ENCODE measurements around the gene TNP2. TPM values are rescaled to one million over a fixed set of nuclear protein-coding genes. Genes with fewer than 3 reads are reported as not detected.

TNP2 gene
- total RNA-seq, 2 donors from 2014 or later = not detected

- Mint-ChIP-seq H3K36me3 (no peaks in the 10 kb centered on the region), H3K27ac (peak overlapping the region in 1 of 2 donors; percentile 91), H3K9me3 (no peaks in the 10 kb centered on the region)
- ATAC-seq (peak in 1 of 2 donors; percentile 30), DNase-seq (ENCODE audit: low spot score in 2 of 2) (no peak)
Measured at GRCh38 chr16:11239644-11240632, 29.2 kb downstream of the TNP2 start.

GRCh38 chr16:11238272-11239202 is 30.6 kb downstream of the TNP2 start:
- DNase-seq (ENCODE audit: low spot score in 2 of 2) (no peak), ATAC-seq (no peak)
- Mint-ChIP-seq H3K27ac (no peak overlapping the region), H3K9me3 (no peaks in the 10 kb centered on the region), H3K36me3 (no peaks in the 10 kb centered on the region)

- DNase-seq (ENCODE audit: low spot score in 2 of 2) (no peak), ATAC-seq (no peak)
- H3K36me3 Mint-ChIP-seq = peaks cover 0 to under 1% of the 10 kb centered on the region in 2 donors
- no peaks in the 10 kb centered on the region for H3K9me3 Mint-ChIP-seq
- peak overlapping the region in 1 of 2 donors; percentile 79 for H3K27ac Mint-ChIP-seq
Measured at GRCh38 chr16:11236461-11237254, 32.5 kb downstream of the TNP2 start.

GRCh38 chr16:11235703-11235991 is 33.5 kb downstream of the TNP2 start:
- peaks cover 0 to 6% of the 10 kb centered on the region in 2 donors for H3K36me3 Mint-ChIP-seq
- ATAC-seq (no peak), DNase-seq (ENCODE audit: low spot score in 2 of 2) (no peak)
- H3K9me3 Mint-ChIP-seq = no peaks in the 10 kb centered on the region
- peak overlapping the region in 1 of 2 donors; percentile 100 for H3K27ac Mint-ChIP-seq

GRCh38 chr16:11234884-11235702 is 34.0 kb downstream of the TNP2 start:
- H3K36me3 Mint-ChIP-seq = peaks cover 0 to 6% of the 10 kb centered on the region in 2 donors
- ATAC-seq (no peak), DNase-seq (ENCODE audit: low spot score in 2 of 2) (no peak)
- no peaks in the 10 kb centered on the region for H3K9me3 Mint-ChIP-seq
- peak overlapping the region; percentile 51 to 100 for H3K27ac Mint-ChIP-seq

GRCh38 chr16:11233727-11234376 is 35.3 kb downstream of the TNP2 start:
- Mint-ChIP-seq H3K27ac (peak overlapping the region; percentile 99 to 100), H3K9me3 (no peaks in the 10 kb centered on the region), H3K36me3 (peaks cover 0 to 6% of the 10 kb centered on the region in 2 donors)
- peak; percentile 74 to 87 for DNase-seq (ENCODE audit: low spot score in 2 of 2)
- ATAC-seq = peak; percentile 63 to 65

GRCh38 chr16:11232852-11233726 is 36.0 kb downstream of the TNP2 start:
- ATAC-seq (peak; percentile 86 to 90), DNase-seq (ENCODE audit: low spot score in 2 of 2) (peak; percentile 89 to 96)
- Mint-ChIP-seq H3K36me3 (peaks cover 0 to 6% of the 10 kb centered on the region in 2 donors), H3K9me3 (no peaks in the 10 kb centered on the region), H3K27ac (peak overlapping the region; percentile 99 to 100)

- Mint-ChIP-seq H3K27ac (peak overlapping the region; percentile 99 to 100), H3K36me3 (peaks cover 0 to 6% of the 10 kb centered on the region in 2 donors)
Measured at GRCh38 chr16:11232302-11232851, 36.7 kb downstream of the TNP2 start.

GRCh38 chr16:11231367-11231970 is 37.7 kb downstream of the TNP2 start:
- Mint-ChIP-seq H3K27ac (peak overlapping the region; percentile 99 to 100), H3K9me3 (no peaks in the 10 kb centered on the region), H3K36me3 (peaks cover 0 to 6% of the 10 kb centered on the region in 2 donors)
- ATAC-seq (no peak), DNase-seq (ENCODE audit: low spot score in 2 of 2) (no peak)

More at GRCh38 chr16:11232302-11232851, 36.7 kb downstream of the TNP2 start:
- DNase-seq (ENCODE audit: low spot score in 2 of 2) (no peak), ATAC-seq (no peak)
- no peaks in the 10 kb centered on the region for H3K9me3 Mint-ChIP-seq

GRCh38 chr16:11229906-11230305 is 39.2 kb downstream of the TNP2 start:
- no peaks in the 10 kb centered on the region for H3K9me3 Mint-ChIP-seq
- H3K27ac Mint-ChIP-seq = peak overlapping the region; percentile 55 to 100
- H3K36me3 Mint-ChIP-seq = peaks cover 0 to 6% of the 10 kb centered on the region in 2 donors
- no peak for ATAC-seq
- DNase-seq (ENCODE audit: low spot score in 2 of 2) = no peak

- Mint-ChIP-seq H3K27ac (peak overlapping the region; percentile 85 to 100), H3K9me3 (no peaks in the 10 kb centered on the region), H3K36me3 (peaks cover 0 to 6% of the 10 kb centered on the region in 2 donors)
- ATAC-seq (no peak), DNase-seq (ENCODE audit: low spot score in 2 of 2) (no peak)
Measured at GRCh38 chr16:11229432-11229831, 39.7 kb downstream of the TNP2 start.

- DNase-seq (ENCODE audit: low spot score in 2 of 2) = no peak
- H3K9me3 Mint-ChIP-seq = no peaks in the 10 kb centered on the region
Measured at GRCh38 chr16:11225677-11226549, 43.2 kb downstream of the TNP2 start.

More at GRCh38 chr16:11225677-11226549, 43.2 kb downstream of the TNP2 start:
- ATAC-seq = no peak
- H3K27ac Mint-ChIP-seq = peak overlapping the region; percentile 98 to 99
- no peaks in the 10 kb centered on the region for H3K36me3 Mint-ChIP-seq

All from activated naive CD4-positive, alpha-beta T cell treated with anti-CD3 and anti-CD28 coated beads, Interleukin-2, amount 50 U/mL, for 72 hours (primary cell).